CD14-positive monocyte (primary cell): ENCODE data around the gene UNC5C. TPM values are rescaled to one million over a fixed set of nuclear protein-coding genes. Genes with fewer than 3 reads are reported as not detected.

Experiments used
- DNase-seq, 3 donors: peaks; one replicate each; pipeline ENCODE4 v3.0.0-alpha.2; 2011 to 2022
- H2AFZ ChIP-seq: 2 replicates; pipeline ENCODE4 v1.6.0; 2012; ENCODE audit warnings: mild to moderate bottlenecking, low read depth, low read length, inconsistent platforms; ENCODE audit not compliant: insufficient read depth, poor library complexity, severe bottlenecking
- H3K27ac ChIP-seq, 2 donors: 1 replicate in 1 of 2; 2 replicates in 1 of 2; pipeline ENCODE4 v1.5.1; 2012 to 2013; ENCODE audit warnings: low read length in 2 of 2, control low read depth in 1 of 2, inconsistent platforms in 1 of 2, low read depth in 1 of 2, mild to moderate bottlenecking in 1 of 2
- H3K27me3 ChIP-seq, 2 donors: one replicate each; pipeline versions ENCODE4 v1.6.0 to v1.6.1; 2011 to 2013; ENCODE audit warnings: low read length in 2 of 2; ENCODE audit not compliant: control insufficient read depth in 2 of 2, insufficient read depth in 2 of 2
- H3K36me3 ChIP-seq, 2 donors: replicated peaks in 1 of 2; 1 replicate in 1 of 2; 2 replicates in 1 of 2; pipeline versions ENCODE4 v1.5.1 to v1.6.1; 2012 to 2013; ENCODE audit warnings: low read length in 2 of 2, control low read depth in 1 of 2, inconsistent platforms in 1 of 2, mild to moderate bottlenecking in 1 of 2; ENCODE audit not compliant: insufficient read depth in 2 of 2, control insufficient read depth in 1 of 2
- H3K4me1 ChIP-seq, 2 donors: 1 replicate in 1 of 2; 2 replicates in 1 of 2; pipeline versions ENCODE4 v1.5.1 to v1.6.1; 2012 to 2013; ENCODE audit warnings: low read length in 2 of 2, control low read depth in 1 of 2, inconsistent platforms in 1 of 2, mild to moderate bottlenecking in 1 of 2, moderate library complexity in 1 of 2; ENCODE audit not compliant: insufficient read depth in 2 of 2, control insufficient read depth in 1 of 2
- H3K4me2 ChIP-seq: replicated peaks from 2 replicates; pipeline ENCODE3; 2012; ENCODE audit warnings: low read length, moderate library complexity, mild to moderate bottlenecking; ENCODE audit not compliant: poor library complexity, severe bottlenecking; ENCODE audit errors: extremely low read depth
- H3K4me3 ChIP-seq, 3 experiments: fragments of 200-600 bp in 1 of 3; sonication (generic) in 1 of 3; replicated peaks in 1 of 3; 1 replicate in 2 of 3; 2 replicates in 1 of 3; pipeline ENCODE4 v1.5.1; 2011 to 2013; ENCODE audit warnings: low read length in 3 of 3, mild to moderate bottlenecking in 3 of 3, control low read depth in 2 of 3, low read depth in 2 of 3, inconsistent platforms in 1 of 3, moderate library complexity in 1 of 3
- H3K79me2 ChIP-seq: 2 replicates; pipeline ENCODE4 v1.6.0; 2012; ENCODE audit warnings: mild to moderate bottlenecking, control low read depth, inconsistent platforms, low read length, moderate library complexity; ENCODE audit not compliant: insufficient read depth
- H3K9ac ChIP-seq: 2 replicates; pipeline ENCODE4 v1.6.0; 2017; ENCODE audit warnings: low read length, mild to moderate bottlenecking; ENCODE audit not compliant: insufficient read depth, poor library complexity, severe bottlenecking
- H3K9me3 ChIP-seq, 2 donors: replicated peaks in 1 of 2; 1 replicate in 1 of 2; 2 replicates in 1 of 2; pipeline versions ENCODE4 v1.5.1 to v1.6.1; 2012 to 2013; ENCODE audit warnings: low read length in 2 of 2, control low read depth in 1 of 2; ENCODE audit not compliant: control insufficient read depth in 1 of 2, insufficient read depth in 1 of 2
- H4K20me1 ChIP-seq: 2 replicates; pipeline ENCODE4 v1.6.0; 2012; ENCODE audit warnings: mild to moderate bottlenecking, low read length, control low read depth, moderate library complexity; ENCODE audit not compliant: insufficient read depth
- H3K27ac Mint-ChIP-seq, 7 donors: one replicate each; pipeline ENCODE4 v1.8.0; 2020; ENCODE audit warnings: mild to moderate bottlenecking in 7 of 7, mixed read lengths in 7 of 7, moderate library complexity in 6 of 7, inconsistent platforms in 2 of 7
- H3K27me3 Mint-ChIP-seq, 3 donors: one replicate each; pipeline ENCODE4 v1.8.0; 2021 to 2022; ENCODE audit warnings: low read depth in 3 of 3, mild to moderate bottlenecking in 3 of 3, mixed read lengths in 3 of 3, moderate library complexity in 3 of 3, inconsistent platforms in 1 of 3
- H3K36me3 Mint-ChIP-seq, 2 donors: one replicate each; pipeline ENCODE4 v1.8.0; 2020; ENCODE audit warnings: mixed read lengths in 2 of 2, inconsistent platforms in 1 of 2, mild to moderate bottlenecking in 1 of 2
- H3K4me1 Mint-ChIP-seq: one replicate; pipeline ENCODE4 v1.8.0; 2020; ENCODE audit warnings: mild to moderate bottlenecking, mixed read lengths
- H3K4me3 Mint-ChIP-seq, 2 donors: one replicate each; pipeline ENCODE4 v1.8.0; 2020; ENCODE audit warnings: mild to moderate bottlenecking in 2 of 2, mixed read lengths in 2 of 2, moderate library complexity in 1 of 2
- H3K9me3 Mint-ChIP-seq, 7 donors: one replicate each; pipeline ENCODE4 v1.8.0; 2020 to 2022; ENCODE audit warnings: mixed read lengths in 7 of 7, mild to moderate bottlenecking in 6 of 7, moderate library complexity in 6 of 7, inconsistent platforms in 2 of 7
- CTCF ChIP-seq: fragments of 200-600 bp; IDR thresholded peaks from one replicate; pipeline ENCODE4 v1.8.0; 2022; ENCODE audit warnings: antibody characterized with exemption, mild to moderate bottlenecking
- WGBS: methylation state at CpG from one replicate; pipeline ENCODE4 v1.1.5; 2013; ENCODE audit warnings: missing lambda C conversion rate; ENCODE audit not compliant: insufficient coverage; 5-methylcytosine and 5-hydroxymethylcytosine counted together
- intact Hi-C, 2 donors: fragments of 100-400 bp; cut with micrococcal nuclease; formaldehyde crosslinking; loops; one replicate each; pipeline versions ENCODE4 v1.15.0 to v1.15.1; 2023
- polyA plus RNA-seq, 3 donors: library from polyadenylated mRNA; depleted of rRNA in 1 of 3; unstranded in 2 of 3; stranded (reverse) in 1 of 3; fragments of 300-500 nt in 2 of 3; fragments of >200 nt in 1 of 3; fragmentation: Illumina TruSeq in 2 of 3; gene quantifications; 1 replicate in 2 of 3; 2 replicates in 1 of 3; pipeline ENCODE4 v1.2.3, GENCODE V29; 2012 to 2021

Gene UNC5C
- polyA plus RNA-seq, 3 donors = 0.03 TPM; not detected in 2

DNA sequence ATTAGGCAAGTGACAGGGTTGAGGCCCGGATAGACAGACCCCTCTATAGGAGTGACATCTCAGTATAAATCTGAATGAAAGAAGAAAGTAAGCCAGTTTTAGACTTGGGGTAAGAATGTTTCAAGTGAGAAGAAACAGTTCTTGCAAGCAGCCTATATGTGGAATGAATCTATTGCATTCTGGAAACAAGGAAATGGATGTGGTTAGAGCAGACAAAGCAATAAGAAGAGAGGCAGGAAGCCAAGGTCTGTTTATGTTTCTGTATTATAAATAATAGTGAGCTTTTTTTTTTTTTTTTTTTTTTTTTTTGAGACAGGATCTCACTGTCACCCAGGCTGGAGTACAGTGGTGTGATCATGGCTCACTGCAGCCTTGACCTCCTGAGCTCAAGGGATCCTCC lies 255.8 kb downstream of the UNC5C start:
- intact Hi-C loops = no loop called here
- H3K27ac Mint-ChIP-seq = no peak overlapping the region

GRCh38 chr4:95290702-95291101 lies 258.1 kb downstream of the UNC5C start:
- intact Hi-C loops = no loop called here
- H3K9me3 ChIP-seq = no peaks in the 10 kb centered on the region
- no peaks in the 10 kb centered on the region for H3K36me3 ChIP-seq
- Mint-ChIP-seq H3K27me3 (peaks cover 0 to 2% (median 0%) of the 10 kb centered on the region in 3 donors), H3K4me3 (peak overlapping the region in 1 of 2 donors; percentile 60), H3K4me1 (peaks cover 11% of the 10 kb centered on the region), H3K9me3 (peaks cover 0 to 3% (median 0%) of the 10 kb centered on the region in 7 donors), H3K36me3 (no peaks in the 10 kb centered on the region), H3K27ac (peak overlapping the region in 2 of 7 donors; percentile 1 to 29)
- no peak for DNase-seq
- H4K20me1 ChIP-seq = no peaks in the 10 kb centered on the region
- WGBS = 0% methylated on average over 1 of the region's 6 CpGs
- H3K79me2 ChIP-seq = no peaks in the 10 kb centered on the region
- peak overlapping the region; percentile 21 for H2AFZ ChIP-seq
- TF ChIP-seq CTCF = no peak
- H3K9ac ChIP-seq = no peak overlapping the region
- peaks cover 0 to 6% of the 10 kb centered on the region in 2 donors for H3K4me1 ChIP-seq
- no peaks in the 10 kb centered on the region for H3K27me3 ChIP-seq
- H3K4me2 ChIP-seq = no peak overlapping the region
- no peak overlapping the region for H3K27ac ChIP-seq
- H3K4me3 ChIP-seq = no peak overlapping the region

More for the DNA sequence above, 255.8 kb downstream of the UNC5C start:
- H3K36me3 Mint-ChIP-seq = no peaks in the 10 kb centered on the region
- no peak overlapping the region for H2AFZ ChIP-seq
- no peaks in the 10 kb centered on the region for H3K27me3 ChIP-seq
- H3K4me1 ChIP-seq = peaks cover 0 to 6% of the 10 kb centered on the region in 2 donors
- no peak overlapping the region for H3K4me3 ChIP-seq
- H3K4me1 Mint-ChIP-seq = peaks cover 11% of the 10 kb centered on the region
- peaks cover 0 to 2% (median 0%) of the 10 kb centered on the region in 3 donors for H3K27me3 Mint-ChIP-seq
- H3K4me2 ChIP-seq = no peak overlapping the region
- H3K9ac ChIP-seq = no peak overlapping the region
- no CpG with 5 or more reads among the region's 1 CpG for WGBS
- no peak overlapping the region for H3K27ac ChIP-seq
- H3K9me3 Mint-ChIP-seq = peaks cover 0 to 4% (median 2%) of the 10 kb centered on the region in 7 donors
- no peaks in the 10 kb centered on the region for H3K79me2 ChIP-seq
- no peak for DNase-seq
- no peak for TF ChIP-seq CTCF
- peaks cover 0 to 4% of the 10 kb centered on the region in 2 donors for H3K9me3 ChIP-seq
- H3K4me3 Mint-ChIP-seq = no peak overlapping the region
- no peaks in the 10 kb centered on the region for H4K20me1 ChIP-seq
- no peaks in the 10 kb centered on the region for H3K36me3 ChIP-seq
